GM04503 (cell line): ENCODE results near the gene ZC3H18.

Experiments
- DNase-seq: peaks from one replicate; pipeline ENCODE4 v3.0.0-alpha.2; 2012; ENCODE audit warnings: low read depth

The ZC3H18 gene

DNA sequence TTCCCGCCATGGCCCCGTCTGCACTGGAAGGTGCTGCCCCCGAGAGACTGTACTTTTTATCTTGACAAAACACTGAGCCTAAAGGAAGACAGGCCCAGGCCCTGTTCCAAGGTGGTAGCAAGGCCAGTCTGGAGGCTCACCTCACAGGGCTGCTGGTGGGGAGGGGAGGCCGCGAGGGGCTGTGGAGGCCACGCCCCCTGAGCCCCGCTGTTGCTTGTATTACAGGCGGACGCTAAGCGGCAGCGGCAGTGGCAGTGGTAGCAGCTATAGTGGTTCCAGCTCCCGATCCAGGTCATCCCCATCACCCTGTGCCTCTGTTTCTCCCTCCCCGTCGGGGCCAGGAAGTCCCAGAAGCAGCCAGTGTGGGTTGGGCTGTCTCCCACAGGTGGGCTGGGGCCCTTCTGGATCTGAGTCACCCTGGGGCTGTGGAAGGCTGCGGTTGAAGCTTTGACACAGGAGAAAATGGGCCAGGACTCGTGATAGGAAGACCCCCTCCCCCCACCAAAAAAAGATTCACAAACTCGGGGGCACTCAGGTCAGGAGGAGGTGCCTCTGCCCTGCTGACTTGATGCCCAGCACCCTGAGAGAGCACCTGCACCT, 54.9 kb downstream of the ZC3H18 start:
- no peak for DNase-seq

- no peak for DNase-seq
Measured at GRCh38 chr16:88626646-88627045, 56.4 kb downstream of the ZC3H18 start.

DNA sequence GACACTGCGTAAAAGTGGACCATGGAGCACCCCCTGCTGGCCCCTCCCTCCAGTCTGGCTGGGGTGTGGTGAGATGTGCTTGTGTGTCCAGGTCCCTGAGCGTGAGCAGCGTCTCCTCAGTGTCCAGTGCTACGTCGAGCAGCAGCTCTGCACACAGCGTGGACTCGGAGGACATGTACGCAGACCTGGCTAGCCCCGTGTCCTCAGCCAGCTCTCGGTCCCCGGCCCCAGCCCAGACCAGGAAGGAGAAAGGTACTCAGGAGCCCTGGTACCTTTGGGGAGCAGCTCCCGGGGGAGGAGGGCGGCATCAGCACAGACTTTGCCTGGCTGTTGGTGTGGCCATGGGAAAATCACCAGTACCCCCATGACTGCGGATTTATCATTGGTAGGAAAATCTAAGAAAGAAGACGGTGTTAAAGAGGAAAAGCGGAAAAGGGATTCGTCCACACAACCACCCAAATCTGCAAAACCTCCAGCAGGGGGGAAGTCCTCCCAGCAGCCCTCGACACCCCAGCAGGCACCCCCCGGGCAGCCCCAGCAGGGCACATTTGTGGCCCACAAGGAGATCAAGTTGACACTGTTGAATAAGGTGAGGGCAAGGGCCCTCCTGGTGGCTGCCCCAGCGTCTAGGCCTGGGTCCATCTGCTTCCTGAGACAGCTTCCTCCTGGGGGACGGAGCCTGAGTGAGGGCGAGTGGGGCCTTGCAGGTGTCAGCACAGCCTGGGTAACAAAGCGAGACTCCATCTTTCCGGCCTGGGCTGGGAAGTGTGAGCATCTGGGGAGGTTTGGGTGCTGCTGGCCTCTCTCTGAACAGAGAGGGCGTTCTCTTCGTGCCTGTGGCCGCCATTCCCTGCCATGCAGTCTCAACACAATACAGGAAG, 57.6 kb downstream of the ZC3H18 start:
- no peak for DNase-seq

- DNase-seq, result no peak
Measured at GRCh38 chr16:88628512-88628974, 58.3 kb downstream of the ZC3H18 start.

GRCh38 chr16:88629835-88630234, 59.6 kb downstream of the ZC3H18 start:
- DNase-seq, result no peak

GRCh38 chr16:88630433-88630832, 60.2 kb downstream of the ZC3H18 start:
- DNase-seq, result no peak

DNA sequence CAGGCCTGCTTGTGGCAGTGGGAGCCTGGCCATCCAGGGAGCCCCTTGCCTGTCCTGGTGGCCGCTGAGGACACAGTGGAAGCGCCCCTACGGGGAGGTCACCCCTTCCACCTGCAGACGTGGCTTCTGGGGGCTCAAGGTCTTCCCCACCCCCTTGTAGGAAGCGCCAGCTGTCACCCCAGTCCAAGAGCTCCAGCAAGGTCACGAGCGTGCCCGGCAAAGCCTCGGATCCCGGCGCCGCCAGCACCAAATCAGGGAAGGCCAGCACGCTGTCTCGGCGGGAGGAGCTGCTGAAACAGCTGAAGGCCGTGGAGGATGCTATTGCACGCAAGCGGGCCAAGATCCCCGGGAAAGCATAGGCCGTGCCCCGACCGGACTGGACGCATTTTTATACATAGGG, 60.7 kb downstream of the ZC3H18 start:
- DNase-seq, result no peak

DNA sequence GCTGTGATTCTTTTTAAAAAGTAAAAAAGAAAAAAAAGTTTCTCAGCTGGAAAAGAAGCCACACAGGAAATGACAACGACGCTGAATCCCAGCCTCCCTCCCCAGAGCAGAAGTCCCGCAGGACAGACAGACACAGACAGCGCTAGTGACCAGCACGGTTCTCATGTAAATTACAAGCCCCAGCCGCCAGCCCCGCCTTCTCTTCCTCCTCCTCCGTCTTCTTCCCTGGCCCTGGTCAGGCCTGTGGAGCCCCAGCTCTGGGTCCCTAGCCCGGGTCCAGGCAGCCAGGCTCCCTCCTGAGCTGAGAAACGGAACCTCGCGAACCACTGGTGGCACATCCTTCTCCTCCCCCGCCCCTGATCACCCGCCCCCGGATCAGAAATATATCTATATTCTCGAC, 61.2 kb downstream of the ZC3H18 start:
- no peak for DNase-seq

DNA sequence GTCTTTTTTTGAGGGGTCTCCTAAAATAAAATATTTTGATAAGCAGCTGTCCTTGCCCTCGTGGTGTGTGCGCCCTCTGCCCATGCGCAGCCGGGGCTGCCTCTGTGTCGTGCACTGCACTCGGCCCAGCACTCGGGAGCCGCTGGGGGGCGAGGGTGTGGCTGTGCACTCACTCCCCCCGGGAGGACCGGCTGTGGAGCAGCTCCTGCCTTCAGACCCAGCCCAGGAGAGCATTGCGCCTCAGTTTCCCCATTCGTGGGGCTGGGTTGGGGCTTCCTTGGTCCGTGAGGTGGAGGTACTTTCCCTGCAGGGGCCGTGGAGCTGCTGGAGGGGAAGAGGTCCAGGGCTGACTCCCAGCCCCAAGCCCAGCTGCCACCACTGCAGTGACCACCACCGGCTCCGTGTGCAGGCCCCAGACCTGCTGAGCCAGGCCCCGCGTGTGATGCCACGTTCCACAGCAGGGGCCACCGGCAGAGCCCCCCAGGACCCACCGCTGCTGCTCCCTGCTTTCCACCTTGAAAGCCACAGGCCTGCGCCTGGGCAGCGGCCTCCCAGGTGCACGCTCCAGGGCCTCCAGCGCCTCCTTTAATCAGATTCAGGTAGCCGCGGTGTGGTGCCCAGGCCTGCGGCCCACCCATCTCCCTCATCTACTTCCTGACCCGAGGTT, 61.9 kb downstream of the ZC3H18 start:
- DNase-seq, result no peak

DNA sequence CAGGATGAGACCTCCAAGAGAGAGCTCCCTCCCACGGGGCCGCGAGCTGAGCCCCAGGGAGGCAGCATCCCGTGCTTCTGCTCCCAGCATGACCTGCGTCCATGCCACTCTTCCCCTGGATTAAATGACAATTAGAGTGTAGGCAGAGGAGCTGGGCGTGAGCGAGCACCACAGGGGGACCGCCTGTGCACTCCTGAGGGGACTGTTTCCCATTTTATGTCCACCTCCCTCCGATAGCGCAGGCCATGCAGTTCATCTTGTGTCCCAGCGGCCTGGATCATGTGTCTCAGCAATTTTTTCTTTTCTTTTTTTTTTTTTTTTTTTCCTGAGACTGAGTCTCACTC, 62.4 kb downstream of the ZC3H18 start:
- no peak for DNase-seq

GRCh38 chr16:88633684-88634140, 63.5 kb downstream of the ZC3H18 start:
- DNase-seq, result no peak

DNA sequence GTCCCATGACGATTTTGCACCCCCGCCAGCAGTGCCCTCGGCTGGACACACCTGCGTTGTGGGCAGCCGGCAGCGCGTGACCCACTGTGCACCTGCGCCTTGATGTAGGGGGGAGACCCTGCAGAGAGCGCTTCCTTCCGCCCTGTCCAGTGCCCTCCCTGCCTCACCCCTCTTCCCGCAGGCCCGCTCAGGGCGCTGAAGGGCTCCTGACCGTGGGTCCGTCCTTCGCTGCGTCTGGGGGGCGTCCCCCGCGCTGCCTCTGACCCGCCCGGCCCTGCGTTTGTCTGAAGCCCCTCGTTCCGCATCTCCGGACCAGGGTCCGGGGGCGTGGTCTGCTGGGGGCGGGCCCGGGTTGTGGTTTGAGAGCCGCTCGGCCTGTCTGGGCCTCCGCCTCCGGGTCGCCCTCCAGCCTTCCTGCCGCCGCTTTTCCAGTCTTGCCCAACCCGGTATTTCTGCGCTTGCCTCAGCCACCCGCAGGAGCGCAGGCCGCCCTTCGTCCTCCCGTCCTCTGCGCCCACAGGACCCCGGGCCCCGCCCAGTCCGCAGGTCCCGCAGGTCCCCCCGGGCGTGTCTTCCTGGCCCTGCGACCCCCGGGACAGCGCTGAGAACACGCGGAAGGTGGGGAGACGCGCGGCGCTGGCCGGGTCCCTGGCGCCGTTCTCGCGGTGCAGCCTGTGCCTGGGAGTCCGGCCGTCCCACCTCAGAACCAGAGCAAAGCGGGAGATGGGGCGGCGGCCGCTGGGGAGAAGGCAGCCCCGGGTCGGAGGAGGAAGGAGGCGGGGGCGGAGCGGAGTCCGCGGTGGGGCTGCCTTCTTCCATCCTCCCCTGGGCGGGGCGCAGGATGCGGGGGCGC, 64.2 kb downstream of the ZC3H18 start:
- no peak for DNase-seq

DNA sequence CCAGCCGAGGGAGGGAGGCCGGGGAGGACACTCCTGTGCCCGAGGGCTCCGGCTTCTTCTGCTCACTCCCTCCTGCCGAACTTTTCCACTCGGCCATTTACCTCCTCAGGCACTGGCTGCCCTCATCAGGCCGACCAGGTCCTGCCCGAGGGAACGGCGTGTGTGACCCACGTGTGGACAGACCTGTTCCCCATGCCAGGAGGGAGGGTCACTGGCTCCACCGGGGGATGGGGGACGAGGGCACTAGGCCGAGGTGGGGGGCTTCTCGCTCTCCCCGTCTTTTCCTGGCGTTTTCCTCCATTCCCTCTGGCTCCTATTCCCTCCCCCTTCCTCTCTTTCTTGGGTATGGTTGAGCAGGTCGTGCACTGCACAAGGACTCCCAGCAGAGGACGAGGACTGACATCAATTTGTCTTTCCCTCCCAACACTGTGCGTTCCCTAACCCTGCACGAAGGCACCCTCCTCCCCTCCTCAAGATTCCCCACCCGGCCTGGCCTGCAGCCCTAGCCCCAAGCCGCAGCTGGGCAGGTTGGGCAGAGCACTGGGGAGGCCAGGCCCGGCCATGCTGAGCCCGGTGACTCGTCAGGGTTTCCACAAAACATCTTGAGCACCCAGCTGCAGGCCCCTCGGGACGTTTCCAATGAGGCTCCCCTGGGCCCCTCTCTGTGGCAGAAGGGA, 64.9 kb downstream of the ZC3H18 start:
- DNase-seq, result no peak

- DNase-seq, result no peak
Measured at GRCh38 chr16:88635671-88636319, 65.6 kb downstream of the ZC3H18 start.

- DNase-seq, result no peak
Measured at GRCh38 chr16:88636488-88637265, 66.5 kb downstream of the ZC3H18 start.

DNA sequence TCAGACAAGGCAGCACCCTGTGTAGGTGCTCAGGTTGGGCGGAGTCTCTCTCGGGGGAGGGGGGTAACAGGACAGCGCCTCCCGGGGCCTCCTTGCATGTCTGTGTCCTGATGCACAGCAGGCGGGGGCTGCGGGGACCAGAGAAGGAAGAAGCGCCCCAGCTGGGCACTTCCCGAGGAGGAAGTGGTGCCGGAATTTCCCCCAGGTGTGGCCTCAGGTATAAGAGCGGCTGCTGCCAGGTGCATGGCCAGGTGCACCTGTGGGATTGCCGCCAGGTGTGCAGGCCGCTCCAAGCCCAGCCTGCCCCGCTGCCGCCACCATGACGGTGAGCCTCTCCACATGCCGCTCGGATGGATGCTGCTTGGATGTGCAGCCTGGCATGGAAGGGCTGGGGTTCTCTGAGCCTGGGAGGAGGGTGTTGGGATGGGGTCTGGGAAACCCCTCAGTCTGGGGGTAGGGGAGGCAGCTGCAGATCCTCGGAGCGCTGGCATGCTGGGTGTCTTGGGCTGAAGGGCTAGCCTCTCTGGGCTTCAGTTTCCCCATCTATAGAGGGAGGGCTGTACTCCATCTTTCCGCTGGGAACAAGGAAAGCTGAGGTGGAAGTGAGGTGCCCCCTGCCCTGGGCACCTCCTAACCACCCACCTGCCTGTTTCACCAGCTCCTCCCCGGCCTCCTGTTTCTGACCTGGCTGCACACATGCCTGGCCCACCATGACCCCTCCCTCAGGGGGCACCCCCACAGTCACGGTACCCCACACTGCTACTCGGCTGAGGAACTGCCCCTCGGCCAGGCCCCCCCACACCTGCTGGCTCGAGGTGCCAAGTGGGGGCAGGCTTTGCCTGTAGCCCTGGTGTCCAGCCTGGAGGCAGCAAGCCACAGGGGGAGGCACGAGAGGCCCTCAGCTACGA, 68.4 kb downstream of the ZC3H18 start, which contains the start of gene IL17C:
Gene IL17C (plus strand): TSS at position 250 of the 908 bp plus-strand sequence. CDS start 70 bp downstream, at position 320.
- no peak for DNase-seq

DNA sequence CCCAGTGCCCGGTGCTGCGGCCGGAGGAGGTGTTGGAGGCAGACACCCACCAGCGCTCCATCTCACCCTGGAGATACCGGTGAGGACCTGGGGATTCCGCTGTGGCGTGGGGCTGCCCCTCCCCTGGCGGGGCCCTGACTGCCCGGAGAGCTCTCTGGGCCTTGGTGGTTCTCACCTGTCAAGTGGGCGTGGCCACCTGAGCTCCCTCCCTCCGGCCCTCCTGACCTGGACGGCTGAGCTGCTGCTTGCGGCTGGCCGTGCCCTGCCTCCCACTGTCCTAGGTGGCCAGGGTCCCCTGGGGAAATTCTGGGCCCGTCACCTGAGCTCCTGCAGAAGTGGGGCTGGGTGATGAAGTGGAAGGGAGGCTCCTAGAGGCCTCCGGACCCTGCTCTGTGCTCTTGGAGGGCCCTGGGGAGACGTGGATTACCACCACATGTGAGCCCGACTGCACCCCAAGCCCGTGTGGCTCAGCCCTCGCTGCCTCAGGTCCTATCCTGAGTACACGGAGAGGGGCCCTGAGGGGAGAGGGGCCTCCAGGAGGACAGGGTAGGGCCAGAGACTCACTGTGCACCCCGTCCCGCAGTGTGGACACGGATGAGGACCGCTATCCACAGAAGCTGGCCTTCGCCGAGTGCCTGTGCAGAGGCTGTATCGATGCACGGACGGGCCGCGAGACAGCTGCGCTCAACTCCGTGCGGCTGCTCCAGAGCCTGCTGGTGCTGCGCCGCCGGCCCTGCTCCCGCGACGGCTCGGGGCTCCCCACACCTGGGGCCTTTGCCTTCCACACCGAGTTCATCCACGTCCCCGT, 69.2 kb downstream of the ZC3H18 start:
- DNase-seq, result no peak

DNA sequence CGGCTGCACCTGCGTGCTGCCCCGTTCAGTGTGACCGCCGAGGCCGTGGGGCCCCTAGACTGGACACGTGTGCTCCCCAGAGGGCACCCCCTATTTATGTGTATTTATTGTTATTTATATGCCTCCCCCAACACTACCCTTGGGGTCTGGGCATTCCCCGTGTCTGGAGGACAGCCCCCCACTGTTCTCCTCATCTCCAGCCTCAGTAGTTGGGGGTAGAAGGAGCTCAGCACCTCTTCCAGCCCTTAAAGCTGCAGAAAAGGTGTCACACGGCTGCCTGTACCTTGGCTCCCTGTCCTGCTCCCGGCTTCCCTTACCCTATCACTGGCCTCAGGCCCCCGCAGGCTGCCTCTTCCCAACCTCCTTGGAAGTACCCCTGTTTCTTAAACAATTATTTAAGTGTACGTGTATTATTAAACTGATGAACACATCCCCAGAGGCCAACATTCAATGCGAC, 69.9 kb downstream of the ZC3H18 start:
- no peak for DNase-seq
